H1 (cell line): ENCODE results near the gene ATP11A. TPM values are rescaled to one million over a fixed set of nuclear protein-coding genes. Genes with fewer than 3 reads are reported as not detected.

Experiments used
- ASH2L ChIP-seq: fragments of 200-600, 300-600 bp; sonication (generic); IDR thresholded peaks from one replicate; pipeline ENCODE4 v1.7.1; 2017; ENCODE audit warnings: low read length
- NANOG ChIP-seq: IDR thresholded peaks from 2 replicates; pipeline ENCODE4 v1.6.1; 2011; ENCODE audit warnings: low read length, low read depth, mild to moderate bottlenecking, inconsistent platforms; ENCODE audit not compliant: insufficient read depth, poor library complexity, severe bottlenecking
- RAD21 ChIP-seq, 2 experiments: IDR thresholded peaks in 1 of 2; conservative IDR thresholded peaks in 1 of 2; 2 replicates each; pipeline ENCODE4 v1.6.1; 2011; ENCODE audit warnings: low read depth in 2 of 2, low read length in 2 of 2, improper control_type of control experiment in 1 of 2, inconsistent platforms in 1 of 2, mild to moderate bottlenecking in 1 of 2, moderate library complexity in 1 of 2
- SIRT6 ChIP-seq: IDR thresholded peaks from one replicate; pipeline ENCODE4 v1.7.1; 2012; ENCODE audit warnings: low read length, inconsistent platforms
- SP1 ChIP-seq: IDR thresholded peaks from 2 replicates; pipeline ENCODE4 v1.6.1; 2011; ENCODE audit warnings: low read depth, low read length
- SP2 ChIP-seq: IDR thresholded peaks from 2 replicates; pipeline ENCODE4 v1.6.1; 2012; ENCODE audit warnings: mild to moderate bottlenecking, low read length, inconsistent platforms
- SRF ChIP-seq: IDR thresholded peaks from 2 replicates; pipeline ENCODE4 v1.6.1; 2011; ENCODE audit warnings: mild to moderate bottlenecking, low read depth, low read length, moderate library complexity
- TAF1 ChIP-seq: IDR thresholded peaks from 2 replicates; pipeline ENCODE4 v1.6.1; 2011; ENCODE audit warnings: mild to moderate bottlenecking, low read depth, low read length
- TBP ChIP-seq: IDR thresholded peaks from 2 replicates; pipeline ENCODE4 v1.6.1; 2011; ENCODE audit warnings: low read depth, low read length, improper control_type of control experiment
- polyA plus RNA-seq, 7 experiments: library from polyadenylated mRNA; depleted of rRNA in 3 of 7; stranded (reverse) in 5 of 7; unstranded in 2 of 7; fragments of >200 nt in 5 of 7; fragments of 200-250 nt in 2 of 7; gene quantifications; 1 replicate in 5 of 7; 2 replicates in 1 of 7; 4 replicates in 1 of 7; pipeline versions ENCODE4 v1.2.1 to v1.2.3, GENCODE V29; 2011 to 2013; ENCODE audit warnings: missing spikeins in 2 of 7, mixed read lengths in 2 of 7
- total RNA-seq: library from RNA; stranded (reverse); fragmentation: NEBNext Ultra II Directional; extraction: Animal tissue kit (Norgen Biotek cat#: 25700); gene quantifications from 2 replicates; pipeline ENCODE4 v1.2.1, GENCODE V29; 2021
- TF ChIP-seq, protein P1 (sequence below): fragments of 300-600 bp; sonication (generic); IDR thresholded peaks from 2 replicates; pipeline ENCODE4 v1.7.1; 2012; ENCODE audit warnings: low read length, moderate library complexity, mild to moderate bottlenecking, inconsistent platforms; ENCODE audit not compliant: insufficient replicate concordance
- TF ChIP-seq, protein P2 (sequence below): IDR thresholded peaks from 2 replicates; pipeline ENCODE4 v1.6.1; 2012; ENCODE audit warnings: low read length, inconsistent platforms

The ATP11A gene
- total and polyA plus RNA-seq, 2 of the 8 experiments (the other 6 are each of a cell fraction or from before 2014, with no cell fraction given): 28.8 to 72.9 TPM

DNA sequence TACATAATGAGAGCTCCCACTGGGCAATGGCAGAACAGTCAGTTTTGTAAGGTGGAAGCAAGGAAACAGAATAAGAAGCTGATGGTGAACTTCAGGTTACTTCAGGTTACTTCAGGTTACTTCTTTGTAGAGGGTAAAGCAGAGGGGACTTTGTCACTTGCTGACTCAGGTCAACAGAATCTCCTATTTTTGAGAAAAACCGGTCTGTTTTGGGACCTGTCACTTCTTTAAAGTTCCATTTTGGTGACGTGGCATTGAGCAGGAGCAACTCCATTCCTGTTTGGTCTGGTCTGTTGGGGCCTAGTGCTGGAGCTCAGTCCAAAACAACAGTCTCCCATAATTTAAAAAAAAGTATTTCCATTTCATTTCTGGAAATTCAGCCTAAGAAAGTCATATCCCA is 29.7 kb downstream of the ATP11A start (continued):
- TF ChIP-seq, protein P1, sequence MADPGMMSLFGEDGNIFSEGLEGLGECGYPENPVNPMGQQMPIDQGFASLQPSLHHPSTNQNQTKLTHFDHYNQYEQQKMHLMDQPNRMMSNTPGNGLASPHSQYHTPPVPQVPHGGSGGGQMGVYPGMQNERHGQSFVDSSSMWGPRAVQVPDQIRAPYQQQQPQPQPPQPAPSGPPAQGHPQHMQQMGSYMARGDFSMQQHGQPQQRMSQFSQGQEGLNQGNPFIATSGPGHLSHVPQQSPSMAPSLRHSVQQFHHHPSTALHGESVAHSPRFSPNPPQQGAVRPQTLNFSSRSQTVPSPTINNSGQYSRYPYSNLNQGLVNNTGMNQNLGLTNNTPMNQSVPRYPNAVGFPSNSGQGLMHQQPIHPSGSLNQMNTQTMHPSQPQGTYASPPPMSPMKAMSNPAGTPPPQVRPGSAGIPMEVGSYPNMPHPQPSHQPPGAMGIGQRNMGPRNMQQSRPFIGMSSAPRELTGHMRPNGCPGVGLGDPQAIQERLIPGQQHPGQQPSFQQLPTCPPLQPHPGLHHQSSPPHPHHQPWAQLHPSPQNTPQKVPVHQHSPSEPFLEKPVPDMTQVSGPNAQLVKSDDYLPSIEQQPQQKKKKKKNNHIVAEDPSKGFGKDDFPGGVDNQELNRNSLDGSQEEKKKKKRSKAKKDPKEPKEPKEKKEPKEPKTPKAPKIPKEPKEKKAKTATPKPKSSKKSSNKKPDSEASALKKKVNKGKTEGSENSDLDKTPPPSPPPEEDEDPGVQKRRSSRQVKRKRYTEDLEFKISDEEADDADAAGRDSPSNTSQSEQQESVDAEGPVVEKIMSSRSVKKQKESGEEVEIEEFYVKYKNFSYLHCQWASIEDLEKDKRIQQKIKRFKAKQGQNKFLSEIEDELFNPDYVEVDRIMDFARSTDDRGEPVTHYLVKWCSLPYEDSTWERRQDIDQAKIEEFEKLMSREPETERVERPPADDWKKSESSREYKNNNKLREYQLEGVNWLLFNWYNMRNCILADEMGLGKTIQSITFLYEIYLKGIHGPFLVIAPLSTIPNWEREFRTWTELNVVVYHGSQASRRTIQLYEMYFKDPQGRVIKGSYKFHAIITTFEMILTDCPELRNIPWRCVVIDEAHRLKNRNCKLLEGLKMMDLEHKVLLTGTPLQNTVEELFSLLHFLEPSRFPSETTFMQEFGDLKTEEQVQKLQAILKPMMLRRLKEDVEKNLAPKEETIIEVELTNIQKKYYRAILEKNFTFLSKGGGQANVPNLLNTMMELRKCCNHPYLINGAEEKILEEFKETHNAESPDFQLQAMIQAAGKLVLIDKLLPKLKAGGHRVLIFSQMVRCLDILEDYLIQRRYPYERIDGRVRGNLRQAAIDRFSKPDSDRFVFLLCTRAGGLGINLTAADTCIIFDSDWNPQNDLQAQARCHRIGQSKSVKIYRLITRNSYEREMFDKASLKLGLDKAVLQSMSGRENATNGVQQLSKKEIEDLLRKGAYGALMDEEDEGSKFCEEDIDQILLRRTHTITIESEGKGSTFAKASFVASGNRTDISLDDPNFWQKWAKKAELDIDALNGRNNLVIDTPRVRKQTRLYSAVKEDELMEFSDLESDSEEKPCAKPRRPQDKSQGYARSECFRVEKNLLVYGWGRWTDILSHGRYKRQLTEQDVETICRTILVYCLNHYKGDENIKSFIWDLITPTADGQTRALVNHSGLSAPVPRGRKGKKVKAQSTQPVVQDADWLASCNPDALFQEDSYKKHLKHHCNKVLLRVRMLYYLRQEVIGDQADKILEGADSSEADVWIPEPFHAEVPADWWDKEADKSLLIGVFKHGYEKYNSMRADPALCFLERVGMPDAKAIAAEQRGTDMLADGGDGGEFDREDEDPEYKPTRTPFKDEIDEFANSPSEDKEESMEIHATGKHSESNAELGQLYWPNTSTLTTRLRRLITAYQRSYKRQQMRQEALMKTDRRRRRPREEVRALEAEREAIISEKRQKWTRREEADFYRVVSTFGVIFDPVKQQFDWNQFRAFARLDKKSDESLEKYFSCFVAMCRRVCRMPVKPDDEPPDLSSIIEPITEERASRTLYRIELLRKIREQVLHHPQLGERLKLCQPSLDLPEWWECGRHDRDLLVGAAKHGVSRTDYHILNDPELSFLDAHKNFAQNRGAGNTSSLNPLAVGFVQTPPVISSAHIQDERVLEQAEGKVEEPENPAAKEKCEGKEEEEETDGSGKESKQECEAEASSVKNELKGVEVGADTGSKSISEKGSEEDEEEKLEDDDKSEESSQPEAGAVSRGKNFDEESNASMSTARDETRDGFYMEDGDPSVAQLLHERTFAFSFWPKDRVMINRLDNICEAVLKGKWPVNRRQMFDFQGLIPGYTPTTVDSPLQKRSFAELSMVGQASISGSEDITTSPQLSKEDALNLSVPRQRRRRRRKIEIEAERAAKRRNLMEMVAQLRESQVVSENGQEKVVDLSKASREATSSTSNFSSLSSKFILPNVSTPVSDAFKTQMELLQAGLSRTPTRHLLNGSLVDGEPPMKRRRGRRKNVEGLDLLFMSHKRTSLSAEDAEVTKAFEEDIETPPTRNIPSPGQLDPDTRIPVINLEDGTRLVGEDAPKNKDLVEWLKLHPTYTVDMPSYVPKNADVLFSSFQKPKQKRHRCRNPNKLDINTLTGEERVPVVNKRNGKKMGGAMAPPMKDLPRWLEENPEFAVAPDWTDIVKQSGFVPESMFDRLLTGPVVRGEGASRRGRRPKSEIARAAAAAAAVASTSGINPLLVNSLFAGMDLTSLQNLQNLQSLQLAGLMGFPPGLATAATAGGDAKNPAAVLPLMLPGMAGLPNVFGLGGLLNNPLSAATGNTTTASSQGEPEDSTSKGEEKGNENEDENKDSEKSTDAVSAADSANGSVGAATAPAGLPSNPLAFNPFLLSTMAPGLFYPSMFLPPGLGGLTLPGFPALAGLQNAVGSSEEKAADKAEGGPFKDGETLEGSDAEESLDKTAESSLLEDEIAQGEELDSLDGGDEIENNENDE: no peak
- TF ChIP-seq SIRT6: no peak
- TF ChIP-seq TBP: no peak
- TF ChIP-seq SP1: no peak
- no peak for TF ChIP-seq SP2
- no peak for TF ChIP-seq ASH2L
- TF ChIP-seq TAF1: no peak
- TF ChIP-seq RAD21 (IDR thresholded peaks at IDR 0.05 in 1 of 2, conservative IDR thresholded peaks at IDR 0.05 in 1 of 2; ENCODE audit: low read depth in 2 of 2, low read length in 2 of 2): no peak
- TF ChIP-seq NANOG: no peak
- no peak for TF ChIP-seq SRF
- TF ChIP-seq, protein P2, sequence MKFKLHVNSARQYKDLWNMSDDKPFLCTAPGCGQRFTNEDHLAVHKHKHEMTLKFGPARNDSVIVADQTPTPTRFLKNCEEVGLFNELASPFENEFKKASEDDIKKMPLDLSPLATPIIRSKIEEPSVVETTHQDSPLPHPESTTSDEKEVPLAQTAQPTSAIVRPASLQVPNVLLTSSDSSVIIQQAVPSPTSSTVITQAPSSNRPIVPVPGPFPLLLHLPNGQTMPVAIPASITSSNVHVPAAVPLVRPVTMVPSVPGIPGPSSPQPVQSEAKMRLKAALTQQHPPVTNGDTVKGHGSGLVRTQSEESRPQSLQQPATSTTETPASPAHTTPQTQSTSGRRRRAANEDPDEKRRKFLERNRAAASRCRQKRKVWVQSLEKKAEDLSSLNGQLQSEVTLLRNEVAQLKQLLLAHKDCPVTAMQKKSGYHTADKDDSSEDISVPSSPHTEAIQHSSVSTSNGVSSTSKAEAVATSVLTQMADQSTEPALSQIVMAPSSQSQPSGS: no peak
